Memory B cell (primary cell): Measurements from ENCODE around the gene NFATC2.

Experiments used
- ATAC-seq: fragments of 150-1000 bp; cut with Tn5 transposase; 2 replicates; pipeline ENCODE4 v1.10.0; 2021; ENCODE audit warnings: low read depth, mild to moderate bottlenecking, moderate library complexity
- DNase-seq, 2 donors: peaks; one replicate each; pipeline ENCODE4 v3.0.0; 2022; ENCODE audit warnings: low spot score in 2 of 2
- H3K27ac Mint-ChIP-seq: one replicate; pipeline ENCODE4 v1.8.0; 2022; ENCODE audit warnings: mild to moderate bottlenecking, moderate library complexity, mixed read lengths
- H3K27me3 Mint-ChIP-seq: one replicate; pipeline ENCODE4 v1.8.0; 2022; ENCODE audit warnings: mixed read lengths
- H3K36me3 Mint-ChIP-seq: one replicate; pipeline ENCODE4 v1.8.0; 2022; ENCODE audit warnings: mild to moderate bottlenecking, mixed read lengths
- H3K4me1 Mint-ChIP-seq: one replicate; pipeline ENCODE4 v1.8.0; 2022; ENCODE audit warnings: mixed read lengths
- H3K4me3 Mint-ChIP-seq: one replicate; pipeline ENCODE4 v1.8.0; 2022; ENCODE audit warnings: mild to moderate bottlenecking, moderate library complexity, mixed read lengths
- H3K9me3 Mint-ChIP-seq: one replicate; pipeline ENCODE4 v1.8.0; 2022; ENCODE audit warnings: mixed read lengths

NFATC2 gene

GRCh38 chr20:51510169-51510568 is 32.4 kb downstream of the NFATC2 start:
- Mint-ChIP-seq H3K36me3 (peaks cover 42% of the 10 kb centered on the region), H3K4me3 (no peak overlapping the region), H3K4me1 (peaks cover 26% of the 10 kb centered on the region), H3K27ac (no peak overlapping the region), H3K9me3 (no peaks in the 10 kb centered on the region), H3K27me3 (no peaks in the 10 kb centered on the region)
- DNase-seq: no peak
- ATAC-seq: no peak

GRCh38 chr20:51509208-51509607 is 33.3 kb downstream of the NFATC2 start:
- Mint-ChIP-seq H3K9me3 (no peaks in the 10 kb centered on the region), H3K4me1 (peaks cover 28% of the 10 kb centered on the region), H3K27ac (no peak overlapping the region), H3K4me3 (no peak overlapping the region), H3K36me3 (peaks cover 37% of the 10 kb centered on the region), H3K27me3 (no peaks in the 10 kb centered on the region)
- no peak for ATAC-seq
- DNase-seq: no peak

- H3K4me1 Mint-ChIP-seq: peaks cover 25% of the 10 kb centered on the region
Observed at GRCh38 chr20:51508780-51509179, 33.7 kb downstream of the NFATC2 start.

GRCh38 chr20:51508158-51508557 is 34.4 kb downstream of the NFATC2 start:
- H3K4me1 Mint-ChIP-seq: peaks cover 28% of the 10 kb centered on the region
- no peak overlapping the region for H3K27ac Mint-ChIP-seq
- no peak overlapping the region for H3K4me3 Mint-ChIP-seq
- DNase-seq (no peak), ATAC-seq (no peak)
- no peaks in the 10 kb centered on the region for H3K9me3 Mint-ChIP-seq
- H3K36me3 Mint-ChIP-seq: peaks cover 33% of the 10 kb centered on the region
- H3K27me3 Mint-ChIP-seq: no peaks in the 10 kb centered on the region

More at GRCh38 chr20:51508780-51509179, 33.7 kb downstream of the NFATC2 start:
- ATAC-seq: no peak
- Mint-ChIP-seq H3K4me3 (no peak overlapping the region), H3K27ac (no peak overlapping the region), H3K36me3 (peaks cover 34% of the 10 kb centered on the region), H3K27me3 (no peaks in the 10 kb centered on the region), H3K9me3 (no peaks in the 10 kb centered on the region)
- DNase-seq: no peak

DNA sequence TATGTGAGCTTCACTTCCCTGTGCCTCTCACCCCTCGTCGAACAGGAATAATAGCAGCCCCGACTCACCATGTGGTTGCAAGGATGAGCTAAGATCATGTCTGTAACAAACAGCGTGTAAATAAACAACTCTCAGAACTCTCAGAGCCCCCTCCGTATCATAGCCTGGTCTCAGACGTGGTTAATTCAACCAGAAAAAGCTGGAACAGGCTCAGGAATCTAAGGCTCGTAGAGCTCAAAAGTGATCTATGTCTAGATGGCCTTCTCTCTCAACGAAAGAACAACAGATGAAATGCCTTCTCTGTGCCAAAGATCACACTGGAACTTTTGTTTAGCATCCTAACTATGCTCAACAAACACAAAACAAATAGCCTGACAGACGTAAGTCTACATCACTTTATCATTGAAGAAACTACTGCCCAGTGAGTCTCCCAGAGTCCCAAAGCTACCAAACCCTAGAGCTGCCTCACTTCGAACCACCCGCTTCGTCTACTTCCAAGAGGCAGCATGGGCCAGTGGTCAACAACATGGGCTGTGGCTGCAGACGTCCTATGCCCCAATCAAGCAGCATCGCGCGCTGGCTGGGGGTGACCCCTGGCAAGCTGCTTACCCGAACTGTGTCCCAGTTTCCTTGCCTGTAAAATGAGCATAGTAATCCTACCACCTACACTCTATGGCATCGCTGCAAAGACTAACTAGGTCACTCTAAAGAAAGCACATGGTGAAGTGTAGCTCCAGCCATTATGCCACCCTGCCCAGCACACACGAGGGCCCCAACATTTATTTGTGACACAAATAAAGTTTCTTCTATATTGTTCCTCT is 35.1 kb downstream of the NFATC2 start:
- no peak for DNase-seq
- Mint-ChIP-seq H3K36me3 (peaks cover 28% of the 10 kb centered on the region), H3K4me1 (peaks cover 27% of the 10 kb centered on the region), H3K9me3 (no peaks in the 10 kb centered on the region), H3K4me3 (no peak overlapping the region), H3K27me3 (no peaks in the 10 kb centered on the region), H3K27ac (no peak overlapping the region)
- no peak for ATAC-seq

DNA sequence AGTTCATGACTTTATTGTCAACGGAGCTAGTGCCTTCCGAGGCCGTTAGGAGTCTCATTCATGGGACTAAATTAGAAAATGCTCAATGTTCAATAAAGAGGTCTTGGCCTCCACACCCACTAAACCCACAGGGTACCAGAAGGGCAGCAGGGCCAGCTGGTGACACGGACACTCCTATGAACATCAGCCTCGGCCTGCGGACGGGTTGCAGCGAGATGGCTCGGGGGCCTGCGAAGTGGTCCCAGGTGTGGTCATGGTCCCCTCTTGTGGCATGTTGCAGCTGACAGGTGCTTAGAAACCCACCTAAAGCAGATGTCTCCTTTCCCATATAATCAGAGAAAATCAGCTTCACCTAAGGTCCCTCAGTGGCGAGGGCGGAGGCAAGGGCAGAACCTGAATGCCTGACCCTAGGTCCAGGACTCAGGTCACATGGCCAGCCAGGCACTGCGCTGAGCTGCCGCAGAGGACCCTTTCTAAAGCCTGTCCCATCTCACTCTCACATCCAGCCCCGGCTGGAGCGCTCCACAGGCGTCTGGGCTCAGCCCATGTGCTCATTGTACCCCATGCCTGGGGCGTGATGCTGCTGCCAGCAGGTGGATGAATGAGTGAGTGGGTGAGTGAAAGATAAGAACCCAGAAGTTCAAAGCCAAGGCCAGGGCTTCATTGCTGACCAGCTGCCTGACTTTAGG is 35.8 kb downstream of the NFATC2 start:
- Mint-ChIP-seq H3K36me3 (peaks cover 21% of the 10 kb centered on the region), H3K9me3 (no peaks in the 10 kb centered on the region), H3K27ac (no peak overlapping the region), H3K4me3 (no peak overlapping the region), H3K27me3 (no peaks in the 10 kb centered on the region), H3K4me1 (peaks cover 30% of the 10 kb centered on the region)
- ATAC-seq: no peak
- no peak for DNase-seq

DNA sequence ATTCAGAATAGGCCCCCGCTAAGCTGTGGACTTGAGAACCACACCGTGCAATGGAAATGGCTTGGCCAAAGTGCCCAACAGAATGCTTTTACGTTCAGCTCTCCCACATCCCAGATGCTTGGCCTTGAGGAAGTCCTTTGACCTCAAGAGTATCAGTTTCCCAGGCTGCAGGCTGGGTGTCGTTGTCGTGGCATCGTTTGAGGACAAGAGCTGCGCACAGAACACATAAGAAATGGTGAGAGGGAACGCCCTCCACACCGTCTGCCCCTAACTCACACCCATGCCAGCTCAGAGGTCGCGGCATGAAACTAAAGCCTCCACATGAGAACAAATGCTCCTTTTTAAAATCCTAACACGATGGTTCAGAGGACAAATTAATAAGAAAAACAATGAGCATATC is 37.0 kb downstream of the NFATC2 start:
- no peak overlapping the region for H3K4me3 Mint-ChIP-seq
- peaks cover 18% of the 10 kb centered on the region for H3K36me3 Mint-ChIP-seq
- no peak overlapping the region for H3K27ac Mint-ChIP-seq
- H3K27me3 Mint-ChIP-seq: no peaks in the 10 kb centered on the region
- H3K4me1 Mint-ChIP-seq: peaks cover 34% of the 10 kb centered on the region
- ATAC-seq (no peak), DNase-seq (no peak)
- no peaks in the 10 kb centered on the region for H3K9me3 Mint-ChIP-seq

DNA sequence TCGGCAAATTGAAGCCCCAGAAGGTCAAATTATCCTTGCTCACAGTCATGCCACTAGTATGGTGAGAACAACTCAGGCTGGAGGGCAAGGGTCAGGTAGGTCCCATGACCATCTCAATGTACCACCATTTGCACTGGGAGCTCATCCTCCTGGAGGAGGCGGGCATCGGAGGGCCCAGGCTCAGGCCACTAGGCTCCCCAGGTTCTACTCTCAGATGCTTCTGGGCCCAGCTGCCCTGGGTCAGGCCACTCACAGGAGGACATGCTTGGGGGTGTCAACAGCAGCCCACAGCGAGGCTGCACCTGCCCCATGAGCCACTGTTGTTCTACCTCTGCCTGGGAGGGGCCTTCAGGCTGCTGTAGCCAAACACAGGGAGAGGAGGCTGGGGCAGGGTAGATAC is 39.1 kb downstream of the NFATC2 start:
- H3K36me3 Mint-ChIP-seq: peaks cover 19% of the 10 kb centered on the region
- no peak overlapping the region for H3K27ac Mint-ChIP-seq
- H3K4me1 Mint-ChIP-seq: peaks cover 40% of the 10 kb centered on the region

DNA sequence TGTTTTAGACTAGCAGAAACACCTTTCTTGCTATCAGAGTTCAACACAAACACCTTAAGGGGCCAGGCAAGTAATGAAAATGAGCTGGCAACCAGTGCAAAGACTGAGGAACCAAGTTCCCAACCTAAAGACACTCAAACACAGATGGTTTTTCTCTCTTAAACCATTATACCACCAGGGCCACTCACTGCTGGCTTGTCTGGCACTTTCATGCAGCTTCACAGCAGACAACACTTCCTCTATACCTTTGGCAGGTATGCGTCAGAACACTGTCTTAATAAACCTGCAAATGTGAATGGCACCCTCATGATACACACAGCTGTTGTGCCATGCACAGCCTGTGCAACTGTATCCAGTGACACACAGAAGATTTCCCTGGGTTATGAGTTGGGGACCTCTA is 41.6 kb downstream of the NFATC2 start:
- Mint-ChIP-seq H3K4me1 (peaks cover 62% of the 10 kb centered on the region), H3K9me3 (peaks cover 2% of the 10 kb centered on the region), H3K27me3 (no peaks in the 10 kb centered on the region), H3K36me3 (peaks cover 16% of the 10 kb centered on the region), H3K4me3 (no peak overlapping the region), H3K27ac (peak overlapping the region; percentile 54)
- DNase-seq: peak in 1 of 2 donors; percentile 25
- peak; percentile 63 for ATAC-seq

More for the DNA sequence above, 39.1 kb downstream of the NFATC2 start:
- ATAC-seq: no peak
- no peaks in the 10 kb centered on the region for H3K27me3 Mint-ChIP-seq
- no peak overlapping the region for H3K4me3 Mint-ChIP-seq
- DNase-seq: no peak
- no peaks in the 10 kb centered on the region for H3K9me3 Mint-ChIP-seq

GRCh38 chr20:51500311-51500710 is 42.2 kb downstream of the NFATC2 start:
- Mint-ChIP-seq H3K4me3 (no peak overlapping the region), H3K27ac (peak overlapping the region; percentile 58), H3K9me3 (peaks cover 2% of the 10 kb centered on the region), H3K4me1 (peaks cover 62% of the 10 kb centered on the region), H3K27me3 (no peaks in the 10 kb centered on the region), H3K36me3 (peaks cover 12% of the 10 kb centered on the region)
- DNase-seq (peak in 1 of 2 donors; percentile 21), ATAC-seq (peak; percentile 68)

- peak overlapping the region; percentile 68 for H3K4me3 Mint-ChIP-seq
- peaks cover 2% of the 10 kb centered on the region for H3K9me3 Mint-ChIP-seq
- peaks cover 15% of the 10 kb centered on the region for H3K36me3 Mint-ChIP-seq
- H3K4me1 Mint-ChIP-seq: peaks cover 62% of the 10 kb centered on the region
- DNase-seq: no peak
- peak overlapping the region; percentile 92 for H3K27ac Mint-ChIP-seq
- no peaks in the 10 kb centered on the region for H3K27me3 Mint-ChIP-seq
- ATAC-seq: no peak
Observed at GRCh38 chr20:51498765-51499540, 43.6 kb downstream of the NFATC2 start.

GRCh38 chr20:51497542-51498467 is 44.7 kb downstream of the NFATC2 start:
- ATAC-seq (peak; percentile 44), DNase-seq (peak in 1 of 2 donors; percentile 12)
- Mint-ChIP-seq H3K36me3 (peaks cover 15% of the 10 kb centered on the region), H3K9me3 (peaks cover 2% of the 10 kb centered on the region), H3K4me3 (peak overlapping the region; percentile 68), H3K4me1 (peaks cover 56% of the 10 kb centered on the region), H3K27ac (peak overlapping the region; percentile 92), H3K27me3 (no peaks in the 10 kb centered on the region)

DNA sequence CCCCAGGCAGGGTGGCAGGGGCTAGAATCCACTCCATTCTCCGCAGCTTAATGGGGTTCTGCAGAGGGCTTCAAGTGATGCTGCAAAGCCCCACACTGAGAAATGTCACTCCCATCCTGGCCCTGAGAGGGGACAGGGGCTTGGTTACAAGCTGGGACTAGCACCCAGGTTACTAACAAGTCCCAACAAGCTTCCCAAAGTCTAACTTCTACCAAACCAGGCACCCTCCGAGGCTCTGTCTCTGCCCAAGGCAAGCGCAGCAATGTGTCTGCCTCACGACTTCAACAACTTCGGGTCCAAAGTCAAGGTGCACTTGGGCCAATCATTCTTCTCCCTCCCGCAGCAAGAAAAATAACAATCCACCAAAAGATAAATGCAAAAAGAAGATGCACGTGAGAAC is 45.6 kb downstream of the NFATC2 start:
- Mint-ChIP-seq H3K27me3 (no peaks in the 10 kb centered on the region), H3K4me1 (peaks cover 51% of the 10 kb centered on the region), H3K4me3 (peak overlapping the region; percentile 68), H3K36me3 (peaks cover 15% of the 10 kb centered on the region), H3K9me3 (peaks cover 2% of the 10 kb centered on the region), H3K27ac (peak overlapping the region; percentile 92)
- DNase-seq (no peak), ATAC-seq (no peak)
